Glutamatergic neuron (in vitro differentiated cells): ENCODE measurements around the gene KMT2D. TPM values are rescaled to one million over a fixed set of nuclear protein-coding genes. Genes with fewer than 3 reads are reported as not detected.

Experiments used
- DNase-seq: peaks from one replicate; pipeline ENCODE4 v3.0.0; 2022
- H3K27ac Mint-ChIP-seq: one replicate; pipeline ENCODE4 v1.8.0; 2020; ENCODE audit warnings: mild to moderate bottlenecking, mixed read lengths, inconsistent platforms; ENCODE audit not compliant: unreplicated experiment
- H3K27me3 Mint-ChIP-seq: one replicate; pipeline ENCODE4 v1.8.0; 2020; ENCODE audit warnings: mild to moderate bottlenecking, moderate library complexity, mixed read lengths, inconsistent platforms; ENCODE audit not compliant: unreplicated experiment
- H3K36me3 Mint-ChIP-seq: one replicate; pipeline ENCODE4 v1.8.0; 2020; ENCODE audit warnings: mild to moderate bottlenecking, mixed read lengths, inconsistent platforms; ENCODE audit not compliant: unreplicated experiment
- H3K4me1 Mint-ChIP-seq: one replicate; pipeline ENCODE4 v1.8.0; 2020; ENCODE audit warnings: mild to moderate bottlenecking, low read depth, mixed read lengths, inconsistent platforms; ENCODE audit not compliant: unreplicated experiment
- H3K4me3 Mint-ChIP-seq: one replicate; pipeline ENCODE4 v1.8.0; 2020; ENCODE audit warnings: mild to moderate bottlenecking, mixed read lengths, inconsistent platforms; ENCODE audit not compliant: unreplicated experiment
- H3K9me3 Mint-ChIP-seq: one replicate; pipeline ENCODE4 v1.8.0; 2020; ENCODE audit warnings: mild to moderate bottlenecking, moderate library complexity, mixed read lengths, inconsistent platforms; ENCODE audit not compliant: unreplicated experiment
- CTCF ChIP-seq: fragments of 200-600 bp; sonication (generic); IDR thresholded peaks from one replicate; pipeline ENCODE4 v1.5.0; 2021; ENCODE audit not compliant: partially characterized antibody, unreplicated experiment
- total RNA-seq: library from RNA; stranded (reverse); fragmentation: NEBNext Ultra II Directional; extraction: Animal tissue kit (Norgen Biotek cat#: 25700); gene quantifications from one replicate; pipeline ENCODE4 v1.2.1, GENCODE V29; 2021; ENCODE audit not compliant: unreplicated experiment

The KMT2D gene
- total RNA-seq, 1 donor from 2014 or later: 144 TPM

DNA sequence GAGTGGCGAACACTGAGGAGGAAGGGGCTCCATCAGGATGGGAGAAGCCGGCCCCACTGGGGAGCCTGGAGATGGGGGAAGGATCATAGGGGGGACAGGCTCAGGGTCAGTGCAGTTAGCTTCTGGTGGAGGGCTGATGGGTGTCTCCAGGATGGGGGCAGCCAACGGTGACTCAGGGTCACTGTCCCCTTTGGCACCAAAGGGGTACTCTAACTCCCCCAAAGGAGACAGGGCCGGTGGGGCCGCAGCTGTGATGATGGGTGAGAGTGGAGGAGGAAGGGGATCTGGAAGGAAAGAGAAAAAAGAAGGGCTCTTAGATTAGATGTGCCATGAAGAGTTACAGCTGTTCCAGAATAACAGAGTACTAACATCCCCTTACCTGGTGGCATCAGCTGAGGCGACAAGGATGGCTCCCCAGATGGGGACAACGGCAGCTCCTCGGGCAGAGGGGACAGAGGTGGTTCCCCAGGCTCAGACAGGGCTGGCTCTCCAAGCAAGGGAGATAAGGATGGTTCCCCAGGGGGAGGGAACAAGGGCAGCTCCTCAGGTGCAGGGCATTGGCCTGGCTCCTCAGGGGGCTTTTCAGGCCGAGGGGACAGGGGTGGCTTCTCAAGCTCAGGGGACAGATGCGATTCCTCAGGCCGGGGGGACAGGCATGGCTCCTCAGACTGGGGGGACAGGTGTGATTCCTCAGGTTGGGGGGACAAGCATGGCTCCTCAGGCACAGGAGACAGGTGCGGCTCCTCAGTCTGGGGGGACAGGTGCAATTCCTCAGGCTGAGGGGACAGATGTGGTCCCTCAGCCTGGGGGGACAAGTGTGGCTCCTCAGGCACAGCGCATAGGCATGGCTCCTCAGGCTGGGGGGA, 9.9 kb downstream of the KMT2D start:
- peaks cover 5% of the 10 kb centered on the region for H3K27me3 Mint-ChIP-seq
- H3K27ac Mint-ChIP-seq: no peak overlapping the region
- no peak overlapping the region for H3K4me3 Mint-ChIP-seq
- no peak for DNase-seq
- H3K4me1 Mint-ChIP-seq: peaks cover 6% of the 10 kb centered on the region
- TF ChIP-seq CTCF: no peak
- peaks cover 6% of the 10 kb centered on the region for H3K9me3 Mint-ChIP-seq
- H3K36me3 Mint-ChIP-seq: peaks cover 5% of the 10 kb centered on the region

GRCh38 chr12:49049566-49050224, 10.9 kb downstream of the KMT2D start:
- Mint-ChIP-seq H3K9me3 (peaks cover 6% of the 10 kb centered on the region), H3K36me3 (peaks cover 5% of the 10 kb centered on the region), H3K27ac (no peak overlapping the region)

DNA sequence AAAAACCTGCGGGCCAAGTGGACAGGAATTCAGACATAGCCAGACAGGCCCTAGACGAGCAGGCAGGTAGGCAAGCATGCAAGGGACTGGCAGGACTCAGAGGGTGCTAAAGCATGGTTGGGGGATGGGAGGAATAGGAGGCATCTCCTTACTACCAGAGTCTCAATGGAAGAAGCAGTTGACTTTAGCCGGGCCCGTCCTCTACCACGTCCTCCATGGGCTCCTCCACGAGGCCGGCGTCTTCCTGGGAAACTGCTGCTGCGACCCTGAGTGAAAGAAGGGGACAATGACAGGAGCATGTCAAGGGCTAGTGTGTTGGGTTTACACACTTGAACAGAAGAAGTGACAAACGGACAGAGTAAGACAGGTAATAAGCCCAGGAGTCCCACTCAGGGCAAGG, 11.6 kb downstream of the KMT2D start:
- peaks cover 6% of the 10 kb centered on the region for H3K9me3 Mint-ChIP-seq
- DNase-seq: no peak
- no peaks in the 10 kb centered on the region for H3K4me1 Mint-ChIP-seq
- TF ChIP-seq CTCF: no peak
- peaks cover 6% of the 10 kb centered on the region for H3K27me3 Mint-ChIP-seq
- peaks cover 5% of the 10 kb centered on the region for H3K36me3 Mint-ChIP-seq
- H3K27ac Mint-ChIP-seq: no peak overlapping the region
- H3K4me3 Mint-ChIP-seq: no peak overlapping the region

More at GRCh38 chr12:49049566-49050224, 10.9 kb downstream of the KMT2D start:
- TF ChIP-seq CTCF: no peak
- Mint-ChIP-seq H3K4me1 (no peaks in the 10 kb centered on the region), H3K27me3 (peaks cover 6% of the 10 kb centered on the region), H3K4me3 (no peak overlapping the region)
- DNase-seq: no peak

DNA sequence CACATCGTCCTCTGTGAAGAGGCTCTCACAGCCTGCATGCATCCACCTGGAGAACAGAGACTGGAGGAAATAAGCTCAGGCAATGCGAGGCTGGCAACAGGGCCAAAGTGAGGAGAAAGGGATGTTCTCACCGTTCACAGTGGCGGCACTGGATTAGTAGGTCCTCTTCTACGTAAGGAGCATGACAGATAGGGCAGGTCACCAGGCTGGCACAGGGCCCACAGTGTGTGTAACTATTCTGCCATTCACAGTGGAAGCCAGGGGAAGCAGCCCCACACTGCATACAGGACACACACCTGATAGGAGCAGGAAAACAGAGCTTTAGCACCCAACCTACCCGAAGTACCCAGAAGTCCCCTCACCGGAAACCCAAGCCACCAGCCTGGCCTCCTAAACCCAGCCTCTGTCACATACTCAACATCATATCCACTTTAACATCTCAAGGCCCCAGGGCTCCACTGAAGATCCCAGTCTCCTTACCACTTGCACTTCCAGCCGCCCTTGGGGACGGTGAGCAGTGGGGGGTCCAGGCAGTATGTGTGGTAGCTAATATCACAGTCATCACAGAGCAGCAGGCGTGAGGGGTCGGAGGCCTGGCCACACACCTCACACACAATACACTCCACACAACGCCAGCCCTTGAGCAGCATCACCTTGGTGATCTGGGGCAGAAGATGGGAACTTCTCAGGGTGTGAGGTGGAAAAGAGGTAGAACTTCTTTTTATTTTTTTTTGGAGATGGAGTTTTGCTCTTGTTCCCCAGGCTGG, 14.3 kb downstream of the KMT2D start:
- Mint-ChIP-seq H3K4me3 (no peak overlapping the region), H3K9me3 (peaks cover 3% of the 10 kb centered on the region), H3K4me1 (no peaks in the 10 kb centered on the region), H3K27me3 (peaks cover 6% of the 10 kb centered on the region), H3K27ac (no peak overlapping the region), H3K36me3 (no peaks in the 10 kb centered on the region)
- DNase-seq: no peak
- no peak for TF ChIP-seq CTCF
